ENCODE measurements around the gene NKAPL.

The NKAPL gene

GRCh38 chr6:28239636-28240035 is 19.5 kb upstream of the NKAPL start:
- H3K79me2 ChIP-seq (ENCODE audit: low read length): no peaks in the 10 kb centered on the region
- no peak overlapping the region for H3K4me2 ChIP-seq (ENCODE audit: low read length)
- H3K9me3 ChIP-seq (ENCODE audit: insufficient read depth, low read length): no peaks in the 10 kb centered on the region
- no peaks in the 10 kb centered on the region for H4K20me1 ChIP-seq (ENCODE audit: insufficient read depth, low read length)
- H3K27me3 ChIP-seq (ENCODE audit: low read depth, low read length): no peaks in the 10 kb centered on the region
- H3K27ac ChIP-seq (ENCODE audit: low read length): no peak overlapping the region
- peaks cover 5% of the 10 kb centered on the region for H3K36me3 ChIP-seq (replicated peaks; ENCODE audit: low read depth, low read length)
- H2AFZ ChIP-seq (ENCODE audit: low read depth, low read length): no peak overlapping the region
- H3K9ac ChIP-seq (ENCODE audit: low read length): no peak overlapping the region
- peaks cover 13% of the 10 kb centered on the region for H3K4me1 ChIP-seq (ENCODE audit: low read length)
- no peak overlapping the region for H3K4me3 ChIP-seq (ENCODE audit: low read length)
- TF ChIP-seq CTCF (IDR thresholded peaks at IDR 0.05; ENCODE audit: low read depth, low read length): no peak
- no peak for TF ChIP-seq EZH2phosphoT487 (IDR thresholded peaks at IDR 0.05; ENCODE audit: low read depth)

GRCh38 chr6:28240471-28240870 is 18.6 kb upstream of the NKAPL start:
- H3K36me3 ChIP-seq (replicated peaks; ENCODE audit: low read depth, low read length): peaks cover 5% of the 10 kb centered on the region
- H3K79me2 ChIP-seq (ENCODE audit: low read length): no peaks in the 10 kb centered on the region

GRCh38 chr6:28243946-28244345 is 15.2 kb upstream of the NKAPL start:
- no peak overlapping the region for H3K9ac ChIP-seq (ENCODE audit: low read length)
- no peak overlapping the region for H3K4me2 ChIP-seq (ENCODE audit: low read length)
- H3K36me3 ChIP-seq (replicated peaks; ENCODE audit: low read depth, low read length): no peaks in the 10 kb centered on the region
- peaks cover 13% of the 10 kb centered on the region for H3K4me1 ChIP-seq (ENCODE audit: low read length)
- H3K4me3 ChIP-seq (ENCODE audit: low read length): no peak overlapping the region
- no peak overlapping the region for H3K27ac ChIP-seq (ENCODE audit: low read length)
- H3K9me3 ChIP-seq (ENCODE audit: insufficient read depth, low read length): no peaks in the 10 kb centered on the region
- H3K79me2 ChIP-seq (ENCODE audit: low read length): no peaks in the 10 kb centered on the region
- no peak overlapping the region for H2AFZ ChIP-seq (ENCODE audit: low read depth, low read length)
- TF ChIP-seq EZH2phosphoT487 (IDR thresholded peaks at IDR 0.05; ENCODE audit: low read depth) (no peak), CTCF (IDR thresholded peaks at IDR 0.05; ENCODE audit: low read depth, low read length) (no peak)
- no peaks in the 10 kb centered on the region for H4K20me1 ChIP-seq (ENCODE audit: insufficient read depth, low read length)
- H3K27me3 ChIP-seq (ENCODE audit: low read depth, low read length): no peaks in the 10 kb centered on the region

More at GRCh38 chr6:28240471-28240870, 18.6 kb upstream of the NKAPL start:
- Histone ChIP-seq H3K4me1 (ENCODE audit: low read length) (peaks cover 13% of the 10 kb centered on the region), H3K27ac (ENCODE audit: low read length) (no peak overlapping the region), H3K9ac (ENCODE audit: low read length) (no peak overlapping the region), H3K4me3 (ENCODE audit: low read length) (no peak overlapping the region), H3K9me3 (ENCODE audit: insufficient read depth, low read length) (no peaks in the 10 kb centered on the region), H2AFZ (ENCODE audit: low read depth, low read length) (no peak overlapping the region), H3K27me3 (ENCODE audit: low read depth, low read length) (no peaks in the 10 kb centered on the region), H3K4me2 (ENCODE audit: low read length) (no peak overlapping the region), H4K20me1 (ENCODE audit: insufficient read depth, low read length) (no peaks in the 10 kb centered on the region)
- TF ChIP-seq CTCF (IDR thresholded peaks at IDR 0.05; ENCODE audit: low read depth, low read length) (no peak), EZH2phosphoT487 (IDR thresholded peaks at IDR 0.05; ENCODE audit: low read depth) (no peak)

GRCh38 chr6:28245206-28245941 is 13.7 kb upstream of the NKAPL start:
- H4K20me1 ChIP-seq (ENCODE audit: insufficient read depth, low read length): no peaks in the 10 kb centered on the region
- peaks cover 13% of the 10 kb centered on the region for H3K4me1 ChIP-seq (ENCODE audit: low read length)
- H3K27ac ChIP-seq (ENCODE audit: low read length): no peak overlapping the region
- H3K9me3 ChIP-seq (ENCODE audit: insufficient read depth, low read length): no peaks in the 10 kb centered on the region
- H2AFZ ChIP-seq (ENCODE audit: low read depth, low read length): no peak overlapping the region
- H3K27me3 ChIP-seq (ENCODE audit: low read depth, low read length): no peaks in the 10 kb centered on the region
- H3K36me3 ChIP-seq (replicated peaks; ENCODE audit: low read depth, low read length): no peaks in the 10 kb centered on the region
- TF ChIP-seq CTCF (IDR thresholded peaks at IDR 0.05; ENCODE audit: low read depth, low read length) (no peak), EZH2phosphoT487 (IDR thresholded peaks at IDR 0.05; ENCODE audit: low read depth) (no peak)
- no peaks in the 10 kb centered on the region for H3K79me2 ChIP-seq (ENCODE audit: low read length)
- no peak overlapping the region for H3K9ac ChIP-seq (ENCODE audit: low read length)
- no peak overlapping the region for H3K4me2 ChIP-seq (ENCODE audit: low read length)
- H3K4me3 ChIP-seq (ENCODE audit: low read length): no peak overlapping the region
